Neural progenitor cell (in vitro differentiated cells): ENCODE results near the gene CCL17. TPM values are rescaled to one million over a fixed set of nuclear protein-coding genes. Genes with fewer than 3 reads are reported as not detected.

ENCODE experiments used
- DNase-seq: peaks from one replicate; pipeline ENCODE4 v3.0.0-alpha.2; 2016; ENCODE audit warnings: low spot score
- H2AFZ ChIP-seq: fragments of 200-600 bp; sonication (generic); replicated peaks from 2 replicates; pipeline ENCODE4 v1.6.1; 2016; ENCODE audit warnings: antibody characterized with exemption
- H3F3A ChIP-seq: fragments of 200-600 bp; sonication (generic); 2 replicates; pipeline ENCODE4 v1.6.1; 2016; ENCODE audit warnings: antibody characterized with exemption, low read depth
- H3K27ac ChIP-seq: fragments of 200-600 bp; sonication (generic); 2 replicates; pipeline ENCODE4 v1.5.1; 2016; ENCODE audit warnings: mild to moderate bottlenecking
- H3K27me3 ChIP-seq: fragments of 200-600 bp; sonication (generic); 2 replicates; pipeline ENCODE4 v1.6.1; 2016; ENCODE audit warnings: mild to moderate bottlenecking, moderate library complexity
- H3K36me3 ChIP-seq: fragments of 200-600 bp; sonication (generic); 2 replicates; pipeline ENCODE4 v1.5.1; 2016
- H3K4me1 ChIP-seq: fragments of 200-600 bp; sonication (generic); 2 replicates; pipeline ENCODE4 v1.6.1; 2016; ENCODE audit warnings: mixed run types
- H3K4me2 ChIP-seq: fragments of 200-600 bp; sonication (generic); 2 replicates; pipeline ENCODE4 v1.6.1; 2016
- H3K4me3 ChIP-seq: fragments of 200-600 bp; sonication (generic); 2 replicates; pipeline ENCODE4 v1.5.1; 2016
- H3K79me2 ChIP-seq: fragments of 200-600 bp; sonication (generic); 2 replicates; pipeline ENCODE4 v1.6.1; 2016; ENCODE audit warnings: low read depth
- H3K9ac ChIP-seq: fragments of 200-600 bp; sonication (generic); 2 replicates; pipeline ENCODE4 v1.6.1; 2016
- H3K9me3 ChIP-seq: fragments of 200-600 bp; sonication (generic); 2 replicates; pipeline ENCODE4 v1.5.1; 2016; ENCODE audit warnings: low read depth
- H4K20me1 ChIP-seq: fragments of 200-600 bp; sonication (generic); 2 replicates; pipeline ENCODE4 v1.6.1; 2016; ENCODE audit warnings: low read depth
- H3K27ac Mint-ChIP-seq: 3 replicates; pipeline ENCODE4 v1.8.0; 2021; ENCODE audit warnings: mixed read lengths
- H3K27me3 Mint-ChIP-seq: 2 replicates; pipeline ENCODE4 v1.8.0; 2022; ENCODE audit warnings: low read depth, mild to moderate bottlenecking, inconsistent platforms, moderate library complexity, mixed read lengths; ENCODE audit not compliant: insufficient read depth
- H3K36me3 Mint-ChIP-seq: 3 replicates; pipeline ENCODE4 v1.8.0; 2021; ENCODE audit warnings: mixed read lengths
- H3K4me1 Mint-ChIP-seq: 3 replicates; pipeline ENCODE4 v1.8.0; 2021; ENCODE audit warnings: mixed read lengths
- H3K4me3 Mint-ChIP-seq: 3 replicates; pipeline ENCODE4 v1.8.0; 2021; ENCODE audit warnings: mild to moderate bottlenecking, moderate library complexity, mixed read lengths
- H3K9me3 Mint-ChIP-seq: 3 replicates; pipeline ENCODE4 v1.8.0; 2020; ENCODE audit warnings: mixed read lengths
- EZH2 ChIP-seq: fragments of 200-600 bp; sonication (generic); IDR thresholded peaks from 2 replicates; pipeline ENCODE4 v1.6.1; 2017; ENCODE audit warnings: antibody characterized with exemption, mild to moderate bottlenecking, moderate library complexity
- EZH2phosphoT487 ChIP-seq: fragments of 200-600 bp; sonication (generic); IDR thresholded peaks from 2 replicates; pipeline ENCODE4 v1.6.1; 2017; ENCODE audit warnings: antibody characterized with exemption
- total RNA-seq: library from RNA; depleted of rRNA; stranded (reverse); fragments of >200 nt; gene quantifications from 2 replicates; pipeline ENCODE4 v1.2.3, GENCODE V29; 2015; ENCODE audit warnings: low replicate concordance
- TF ChIP-seq, protein P1 (sequence below): fragments of 200-600 bp; sonication (generic); IDR thresholded peaks from 2 replicates; pipeline ENCODE4 v1.5.1; 2017; ENCODE audit warnings: antibody characterized with exemption, mild to moderate bottlenecking

CCL17 gene
- total RNA-seq, 1 donor from 2014 or later = not detected

DNA sequence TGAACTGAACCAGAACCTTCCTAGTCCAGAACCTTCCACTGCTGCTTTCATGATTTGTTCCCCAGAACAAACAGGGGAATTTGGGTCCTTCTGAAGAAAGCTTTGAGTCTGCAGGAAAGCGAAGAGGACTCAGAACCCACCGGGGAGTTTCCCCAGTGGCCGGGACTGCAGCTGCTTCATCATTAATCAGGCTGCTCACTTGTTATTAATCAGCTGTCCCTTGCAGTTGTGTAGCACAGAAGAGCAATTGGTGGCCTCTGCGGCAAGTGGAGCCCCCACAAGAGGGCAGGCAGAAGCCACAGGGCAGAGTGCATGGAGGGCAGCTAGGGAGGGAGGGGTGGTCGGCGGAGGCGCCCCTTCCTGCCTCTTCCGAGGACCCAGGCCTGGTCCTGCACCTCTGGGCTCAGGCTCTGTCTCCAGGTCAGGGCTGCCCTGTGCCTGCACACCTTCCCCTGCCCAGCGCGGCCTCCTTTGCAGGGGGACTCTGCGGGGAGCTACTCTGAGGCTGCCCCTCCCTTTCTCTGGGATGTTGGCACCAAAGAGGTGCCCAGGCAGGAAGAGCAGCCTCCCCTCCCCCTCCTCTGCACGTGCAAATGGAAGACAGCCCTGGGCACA is 6.9 kb downstream of the CCL17 start:
- H3K27me3 Mint-ChIP-seq = peaks cover 10% of the 10 kb centered on the region
- Histone ChIP-seq H3K4me2 (no peak overlapping the region), H4K20me1 (no peaks in the 10 kb centered on the region), H3K4me1 (peaks cover 10% of the 10 kb centered on the region), H3K27ac (no peak overlapping the region), H2AFZ (peak overlapping the region; percentile 50), H3F3A (no peaks in the 10 kb centered on the region), H3K9ac (no peak overlapping the region), H3K4me3 (no peak overlapping the region), H3K79me2 (no peaks in the 10 kb centered on the region), H3K36me3 (no peaks in the 10 kb centered on the region), H3K27me3 (no peaks in the 10 kb centered on the region), H3K9me3 (no peaks in the 10 kb centered on the region)
- H3K9me3 Mint-ChIP-seq = no peaks in the 10 kb centered on the region
- no peak for DNase-seq
- no peak overlapping the region for H3K4me3 Mint-ChIP-seq
- no peak overlapping the region for H3K27ac Mint-ChIP-seq
- no peaks in the 10 kb centered on the region for H3K36me3 Mint-ChIP-seq
- peaks cover 19% of the 10 kb centered on the region for H3K4me1 Mint-ChIP-seq
- TF ChIP-seq EZH2 = no peak
- TF ChIP-seq EZH2phosphoT487 = no peak
- TF ChIP-seq, protein P1, sequence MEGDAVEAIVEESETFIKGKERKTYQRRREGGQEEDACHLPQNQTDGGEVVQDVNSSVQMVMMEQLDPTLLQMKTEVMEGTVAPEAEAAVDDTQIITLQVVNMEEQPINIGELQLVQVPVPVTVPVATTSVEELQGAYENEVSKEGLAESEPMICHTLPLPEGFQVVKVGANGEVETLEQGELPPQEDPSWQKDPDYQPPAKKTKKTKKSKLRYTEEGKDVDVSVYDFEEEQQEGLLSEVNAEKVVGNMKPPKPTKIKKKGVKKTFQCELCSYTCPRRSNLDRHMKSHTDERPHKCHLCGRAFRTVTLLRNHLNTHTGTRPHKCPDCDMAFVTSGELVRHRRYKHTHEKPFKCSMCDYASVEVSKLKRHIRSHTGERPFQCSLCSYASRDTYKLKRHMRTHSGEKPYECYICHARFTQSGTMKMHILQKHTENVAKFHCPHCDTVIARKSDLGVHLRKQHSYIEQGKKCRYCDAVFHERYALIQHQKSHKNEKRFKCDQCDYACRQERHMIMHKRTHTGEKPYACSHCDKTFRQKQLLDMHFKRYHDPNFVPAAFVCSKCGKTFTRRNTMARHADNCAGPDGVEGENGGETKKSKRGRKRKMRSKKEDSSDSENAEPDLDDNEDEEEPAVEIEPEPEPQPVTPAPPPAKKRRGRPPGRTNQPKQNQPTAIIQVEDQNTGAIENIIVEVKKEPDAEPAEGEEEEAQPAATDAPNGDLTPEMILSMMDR = no peak

- Histone ChIP-seq H3K4me1 (peaks cover 15% of the 10 kb centered on the region), H3K27me3 (no peaks in the 10 kb centered on the region), H3F3A (peaks cover 5% of the 10 kb centered on the region), H3K9me3 (no peaks in the 10 kb centered on the region), H3K36me3 (no peaks in the 10 kb centered on the region), H4K20me1 (no peaks in the 10 kb centered on the region), H3K4me3 (no peak overlapping the region), H3K27ac (no peak overlapping the region), H3K4me2 (no peak overlapping the region), H2AFZ (no peak overlapping the region), H3K9ac (no peak overlapping the region), H3K79me2 (no peaks in the 10 kb centered on the region)
- H3K4me1 Mint-ChIP-seq = peaks cover 26% of the 10 kb centered on the region
- DNase-seq = no peak
- H3K27ac Mint-ChIP-seq = no peak overlapping the region
- H3K9me3 Mint-ChIP-seq = no peaks in the 10 kb centered on the region
- H3K36me3 Mint-ChIP-seq = no peaks in the 10 kb centered on the region
- TF ChIP-seq, protein P1 = no peak
- TF ChIP-seq EZH2 (no peak), EZH2phosphoT487 (no peak)
- no peak overlapping the region for H3K4me3 Mint-ChIP-seq
- H3K27me3 Mint-ChIP-seq = peaks cover 10% of the 10 kb centered on the region
Measured at GRCh38 chr16:57412584-57412983, 8.0 kb downstream of the CCL17 start.

DNA sequence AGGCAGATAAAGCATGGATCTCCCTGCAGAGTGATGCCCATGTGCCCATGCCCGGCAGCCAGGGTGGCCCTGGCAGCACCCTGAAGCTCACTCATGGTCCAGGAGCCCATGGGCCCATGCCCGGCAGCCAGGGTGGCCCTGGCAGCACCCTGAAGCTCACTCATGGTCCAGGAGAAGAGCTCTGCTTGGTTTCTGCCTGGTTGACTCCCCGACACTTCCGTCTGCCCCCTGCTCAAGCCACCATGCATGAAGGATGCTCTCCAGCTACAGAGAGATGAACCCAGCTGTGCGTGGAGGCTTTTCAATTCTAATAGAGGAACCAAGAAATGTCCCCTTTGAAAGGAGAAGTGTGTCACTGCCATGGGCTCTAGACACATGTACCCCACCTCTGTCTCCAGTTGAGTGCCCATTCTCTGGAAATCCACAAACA is 8.7 kb downstream of the CCL17 start:
- Mint-ChIP-seq H3K9me3 (peaks cover 2% of the 10 kb centered on the region), H3K27ac (peak overlapping the region; percentile 82)
- TF ChIP-seq EZH2 (no peak), EZH2phosphoT487 (no peak)
- TF ChIP-seq, protein P1 = no peak

More for the DNA sequence above, 8.7 kb downstream of the CCL17 start:
- H3K4me3 Mint-ChIP-seq = no peak overlapping the region
- H3K27ac ChIP-seq = no peak overlapping the region
- H2AFZ ChIP-seq = no peak overlapping the region
- no peaks in the 10 kb centered on the region for H3K36me3 Mint-ChIP-seq
- H3K4me1 Mint-ChIP-seq = peaks cover 31% of the 10 kb centered on the region
- H3K27me3 Mint-ChIP-seq = peaks cover 12% of the 10 kb centered on the region
- H3F3A ChIP-seq = peaks cover 9% of the 10 kb centered on the region
- no peak overlapping the region for H3K9ac ChIP-seq
- H3K4me1 ChIP-seq = peaks cover 15% of the 10 kb centered on the region
- H4K20me1 ChIP-seq = no peaks in the 10 kb centered on the region
- DNase-seq = no peak
- no peaks in the 10 kb centered on the region for H3K27me3 ChIP-seq
- no peaks in the 10 kb centered on the region for H3K9me3 ChIP-seq
- H3K4me2 ChIP-seq = no peak overlapping the region
- H3K79me2 ChIP-seq = no peaks in the 10 kb centered on the region
- H3K36me3 ChIP-seq = no peaks in the 10 kb centered on the region
- H3K4me3 ChIP-seq = no peak overlapping the region
